Ramos (cell line): ENCODE data around the gene ETS1.

Experiments used
- in situ Hi-C: fragments of 300-500 bp; cut with MboI; formaldehyde crosslinking; loops from one replicate; pipeline ENCODE4 v1.14.3; 2022; ENCODE audit warnings: low sequenced_read_pairs; ENCODE audit not compliant: unreplicated experiment

ETS1 gene

GRCh38 chr11:128550261-128550821, 37.0 kb downstream of the ETS1 start:
- in situ Hi-C loops: no loop called here

- in situ Hi-C loops: no loop called here
Observed at GRCh38 chr11:128549256-128549944, 38.0 kb downstream of the ETS1 start.

- in situ Hi-C loops: no loop called here
Observed at GRCh38 chr11:128548649-128549255, 38.6 kb downstream of the ETS1 start.

- in situ Hi-C loops: no loop called here
Observed at GRCh38 chr11:128547946-128548648, 39.3 kb downstream of the ETS1 start.

GRCh38 chr11:128546916-128547315, 40.4 kb downstream of the ETS1 start:
- in situ Hi-C loops: no loop called here

GRCh38 chr11:128544471-128545051, 42.8 kb downstream of the ETS1 start:
- in situ Hi-C loops: no loop called here

- in situ Hi-C loops: no loop called here
Observed at GRCh38 chr11:128540469-128540868, 46.9 kb downstream of the ETS1 start.

- in situ Hi-C loops: no loop called here
Observed at GRCh38 chr11:128536506-128536905, 50.9 kb downstream of the ETS1 start.

GRCh38 chr11:128535468-128536457, 51.6 kb downstream of the ETS1 start:
- in situ Hi-C loops: no loop called here

GRCh38 chr11:128533472-128533871, 53.9 kb downstream of the ETS1 start:
- in situ Hi-C loops: no loop called here

- in situ Hi-C loops: no loop called here
Observed at GRCh38 chr11:128532572-128533091, 54.7 kb downstream of the ETS1 start.

- in situ Hi-C loops: no loop called here
Observed at GRCh38 chr11:128532016-128532571, 55.3 kb downstream of the ETS1 start.

GRCh38 chr11:128531588-128531987, 55.8 kb downstream of the ETS1 start:
- in situ Hi-C loops: no loop called here

GRCh38 chr11:128530118-128531074, 57.0 kb downstream of the ETS1 start:
- in situ Hi-C loops: no loop called here

GRCh38 chr11:128528294-128528693, 59.1 kb downstream of the ETS1 start:
- in situ Hi-C loops: no loop called here

- in situ Hi-C loops: no loop called here
Observed at GRCh38 chr11:128527046-128527445, 60.3 kb downstream of the ETS1 start.

GRCh38 chr11:128525411-128526243, 61.7 kb downstream of the ETS1 start:
- in situ Hi-C loops: no loop called here
